ENCODE measurements around the gene BMP7. TPM values are rescaled to one million over a fixed set of nuclear protein-coding genes. Genes with fewer than 3 reads are reported as not detected.

Gene BMP7
- total RNA-seq, 2 experiments from 2014 or later, result 2.2 to 94.2 TPM

DNA sequence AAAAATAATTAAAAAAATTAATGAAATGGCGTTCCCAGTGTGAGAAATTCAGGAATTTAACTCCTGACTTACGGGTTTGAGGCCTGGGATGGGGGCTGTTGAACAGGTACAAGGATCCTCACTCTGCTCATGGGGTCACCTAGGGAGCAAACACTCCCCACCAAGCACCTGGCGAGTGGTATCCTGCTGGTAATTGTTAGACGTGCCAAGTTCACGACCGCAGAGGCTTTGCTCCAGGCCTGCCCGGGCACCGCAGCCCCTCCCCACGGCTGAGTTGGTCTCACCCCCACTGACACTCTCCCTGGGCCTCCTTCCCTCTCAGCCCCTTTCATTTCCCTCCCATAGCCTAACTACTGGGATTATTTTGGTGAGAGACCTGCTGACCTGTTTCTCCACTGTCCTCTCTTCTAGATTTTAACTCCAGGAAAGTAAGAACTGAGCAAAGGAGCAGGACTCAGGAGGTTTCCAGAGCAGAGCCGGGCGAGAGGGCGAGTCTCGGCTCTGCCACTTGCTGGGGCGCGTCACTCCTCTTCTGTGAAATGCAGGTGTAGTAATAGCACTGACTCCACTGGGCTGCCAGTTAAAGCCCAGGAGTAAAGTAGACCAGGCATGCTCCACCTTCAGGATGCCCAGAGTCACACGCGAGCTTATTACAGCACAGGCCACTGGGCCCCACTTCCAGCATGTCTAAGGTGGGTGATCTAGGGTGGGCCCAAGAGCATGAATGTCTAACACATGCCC, 22.8 kb downstream of the BMP7 start:
- H3K4me3 ChIP-seq (ENCODE audit: low read depth, low read length, poor library complexity, severe bottlenecking), result no peak overlapping the region
- intact Hi-C loops (cut with micrococcal nuclease; ENCODE audit: unreplicated experiment), result loop anchor here (2.0 to 10.0 kb wide), 2 partner anchors 89 to 149 kb away; no protein-coding TSS in a partner anchor
- no peak for DNase-seq (ENCODE audit: low spot score)
- no peak overlapping the region for H2AFZ ChIP-seq (ENCODE audit: low read length)
- peak overlapping the region; percentile 66 for H3K4me2 ChIP-seq (ENCODE audit: low read length)
- ChIA-PET POLR2A (interaction anchor here (0.6 to 1.5 kb wide), 2 partner anchors 82 to 88 kb away, joined by 3 to 6 read pairs; no protein-coding TSS in a partner anchor), CTCF (ENCODE audit: unreplicated experiment) (interaction anchor here (2.1 kb wide), 1 partner anchor 89 kb away, joined by 10 read pairs; no protein-coding TSS in a partner anchor)
- peaks cover 57% of the 10 kb centered on the region for H3K36me3 ChIP-seq (ENCODE audit: insufficient read depth, low read length)
- BruUV-seq (replicated peaks), result no TSS peak
- H4K20me1 ChIP-seq (ENCODE audit: insufficient read depth, low read length), result no peaks in the 10 kb centered on the region
- H3K4me1 ChIP-seq (ENCODE audit: insufficient read depth, low read length, poor library complexity, severe bottlenecking), result peaks cover 51% of the 10 kb centered on the region
- H3K79me2 ChIP-seq (ENCODE audit: insufficient read depth, low read depth, low read length), result peaks cover 94% of the 10 kb centered on the region
- peaks cover 19% of the 10 kb centered on the region; the same call in 1 of the 2 replicates for H3K9me3 ChIP-seq (ENCODE audit: low read length)
- H3K9me2 ChIP-seq (ENCODE audit: insufficient read depth, low read length), result no peaks in the 10 kb centered on the region
- no peak for TF ChIP-seq EZH2phosphoT487 (IDR thresholded peaks at IDR 0.05; ENCODE audit: borderline replicate concordance, low read depth, low read length)
- TF ChIP-seq CTCF (conservative IDR thresholded peaks at IDR 0.05; ENCODE audit: low read length), result no peak
- H3K27ac ChIP-seq (ENCODE audit: low read depth, low read length, poor library complexity, severe bottlenecking), result peak overlapping the region; percentile 87

- BruUV-seq (replicated peaks), result no TSS peak
- Histone ChIP-seq H3K4me1 (ENCODE audit: insufficient read depth, low read length, poor library complexity, severe bottlenecking) (peaks cover 38% of the 10 kb centered on the region), H4K20me1 (ENCODE audit: insufficient read depth, low read length) (no peaks in the 10 kb centered on the region), H3K27ac (ENCODE audit: low read depth, low read length, poor library complexity, severe bottlenecking) (no peak overlapping the region), H3K9me3 (ENCODE audit: low read length) (peaks cover 19% of the 10 kb centered on the region; the same call in 1 of the 2 replicates), H3K36me3 (ENCODE audit: insufficient read depth, low read length) (peaks cover 65% of the 10 kb centered on the region), H3K4me3 (ENCODE audit: low read depth, low read length, poor library complexity, severe bottlenecking) (no peak overlapping the region), H3K79me2 (ENCODE audit: insufficient read depth, low read depth, low read length) (peaks cover 94% of the 10 kb centered on the region), H3K4me2 (ENCODE audit: low read length) (no peak overlapping the region), H3K9me2 (ENCODE audit: insufficient read depth, low read length) (no peaks in the 10 kb centered on the region), H2AFZ (ENCODE audit: low read length) (no peak overlapping the region)
- TF ChIP-seq EZH2phosphoT487 (IDR thresholded peaks at IDR 0.05; ENCODE audit: borderline replicate concordance, low read depth, low read length) (no peak), CTCF (conservative IDR thresholded peaks at IDR 0.05; ENCODE audit: low read length) (no peak)
- DNase-seq (ENCODE audit: low spot score), result no peak
- ChIA-PET CTCF (ENCODE audit: unreplicated experiment) (no interaction called here), POLR2A (interaction anchor here (0.6 kb wide), 1 partner anchor 20 kb away, joined by 3 read pairs; no protein-coding TSS in a partner anchor)
- intact Hi-C loops (cut with micrococcal nuclease; ENCODE audit: unreplicated experiment), result loop anchor here (10.0 kb wide), 1 partner anchor 148 kb away; no protein-coding TSS in a partner anchor
Measured at GRCh38 chr20:57242414-57242813, 24.0 kb downstream of the BMP7 start.

Measured in OCI-LY7 (cell line).